ENCODE data around the gene GMCL2. TPM values are rescaled to one million over a fixed set of nuclear protein-coding genes. Genes with fewer than 3 reads are reported as not detected.

Gene GMCL2
- total RNA-seq (not detected in 2 replicates), polyA plus RNA-seq (not detected in 2 replicates)

GRCh38 chr5:178187014-178187413, at the start of gene GMCL2:
TSS of gene GMCL2 (minus strand) at chr5:178187371. CDS start at chr5:178187299, 72 bp downstream.
- H4K20me1 ChIP-seq (ENCODE audit: insufficient read depth, poor library complexity, severe bottlenecking), result no peaks in the 10 kb centered on the region
- H3K9me3 ChIP-seq (ENCODE audit: low read depth), result no peaks in the 10 kb centered on the region
- TF ChIP-seq EZH2 (IDR thresholded peaks at IDR 0.05; ENCODE audit: borderline replicate concordance) (no peak), EZH2phosphoT487 (IDR thresholded peaks at IDR 0.05; ENCODE audit: low read depth, severe bottlenecking, unreplicated experiment) (no peak), CTCF (IDR thresholded peaks at IDR 0.05; ENCODE audit: poor library complexity) (no peak)
- H3K4me3 ChIP-seq, result no peak within 1 kb of the TSS
- H3K4me1 ChIP-seq (ENCODE audit: insufficient read depth), result no peaks in the 10 kb centered on the region
- no peak within 1 kb of the TSS for H3K4me2 ChIP-seq
- no peaks in the 10 kb centered on the region for H3K79me2 ChIP-seq
- no peaks in the 10 kb centered on the region for H3K9me2 ChIP-seq (replicated peaks; ENCODE audit: insufficient read depth)
- H3K36me3 ChIP-seq (replicated peaks; ENCODE audit: insufficient read depth, low read depth), result no peaks in the 10 kb centered on the region
- 95% methylated on average over 25 of the region's 27 CpGs for WGBS (ENCODE audit: low lambda C conversion rate, missing lambda C conversion rate)
- H3K27me3 ChIP-seq, result no peaks in the 10 kb centered on the region
- no peak within 1 kb of the TSS for H3K27ac ChIP-seq
- H2AFZ ChIP-seq, result no peak within 1 kb of the TSS
- DNase-seq (ENCODE audit: low spot score), result no peak

GRCh38 chr5:178236679-178237078, 49.5 kb upstream of the GMCL2 start:
- no peaks in the 10 kb centered on the region for H3K9me3 ChIP-seq (ENCODE audit: low read depth)
- H3K9me2 ChIP-seq (replicated peaks; ENCODE audit: insufficient read depth), result no peaks in the 10 kb centered on the region
- H3K79me2 ChIP-seq, result peaks cover 5% of the 10 kb centered on the region
- no peaks in the 10 kb centered on the region for H3K36me3 ChIP-seq (replicated peaks; ENCODE audit: insufficient read depth, low read depth)
- H2AFZ ChIP-seq, result no peak overlapping the region
- no peak overlapping the region for H3K4me2 ChIP-seq
- no peak for DNase-seq (ENCODE audit: low spot score)
- 86% methylated on average over 4 of the region's 4 CpGs for WGBS (ENCODE audit: low lambda C conversion rate, missing lambda C conversion rate)
- H4K20me1 ChIP-seq (ENCODE audit: insufficient read depth, poor library complexity, severe bottlenecking), result peaks cover 3% of the 10 kb centered on the region
- TF ChIP-seq CTCF (IDR thresholded peaks at IDR 0.05; ENCODE audit: poor library complexity) (no peak), EZH2phosphoT487 (IDR thresholded peaks at IDR 0.05; ENCODE audit: low read depth, severe bottlenecking, unreplicated experiment) (no peak), EZH2 (IDR thresholded peaks at IDR 0.05; ENCODE audit: borderline replicate concordance) (no peak)
- H3K4me1 ChIP-seq (ENCODE audit: insufficient read depth), result peaks cover 7% of the 10 kb centered on the region
- no peak overlapping the region for H3K27ac ChIP-seq
- H3K27me3 ChIP-seq, result no peaks in the 10 kb centered on the region
- no peak overlapping the region for H3K4me3 ChIP-seq

GRCh38 chr5:178236126-178236525, 49.0 kb upstream of the GMCL2 start:
- Histone ChIP-seq H3K4me1 (ENCODE audit: insufficient read depth) (peaks cover 12% of the 10 kb centered on the region), H3K4me3 (no peak overlapping the region), H4K20me1 (ENCODE audit: insufficient read depth, poor library complexity, severe bottlenecking) (peaks cover 6% of the 10 kb centered on the region), H3K36me3 (replicated peaks; ENCODE audit: insufficient read depth, low read depth) (no peaks in the 10 kb centered on the region), H3K27me3 (no peaks in the 10 kb centered on the region), H3K9me2 (replicated peaks; ENCODE audit: insufficient read depth) (no peaks in the 10 kb centered on the region), H3K79me2 (peaks cover 11% of the 10 kb centered on the region), H3K27ac (no peak overlapping the region), H2AFZ (no peak overlapping the region), H3K4me2 (no peak overlapping the region), H3K9me3 (ENCODE audit: low read depth) (no peaks in the 10 kb centered on the region)
- 93% methylated on average over 9 of the region's 9 CpGs for WGBS (ENCODE audit: low lambda C conversion rate, missing lambda C conversion rate)
- DNase-seq (ENCODE audit: low spot score), result no peak
- TF ChIP-seq CTCF (IDR thresholded peaks at IDR 0.05; ENCODE audit: poor library complexity) (no peak), EZH2phosphoT487 (IDR thresholded peaks at IDR 0.05; ENCODE audit: low read depth, severe bottlenecking, unreplicated experiment) (no peak), EZH2 (IDR thresholded peaks at IDR 0.05; ENCODE audit: borderline replicate concordance) (no peak)

GRCh38 chr5:178235588-178235974, 48.4 kb upstream of the GMCL2 start:
- H3K27me3 ChIP-seq, result no peaks in the 10 kb centered on the region
- H3K36me3 ChIP-seq (replicated peaks; ENCODE audit: insufficient read depth, low read depth), result no peaks in the 10 kb centered on the region
- 95% methylated on average over 3 of the region's 3 CpGs for WGBS (ENCODE audit: low lambda C conversion rate, missing lambda C conversion rate)
- peaks cover 16% of the 10 kb centered on the region for H3K79me2 ChIP-seq
- no peak for DNase-seq (ENCODE audit: low spot score)
- H3K4me1 ChIP-seq (ENCODE audit: insufficient read depth), result peaks cover 16% of the 10 kb centered on the region
- no peak overlapping the region for H3K27ac ChIP-seq
- no peaks in the 10 kb centered on the region for H3K9me3 ChIP-seq (ENCODE audit: low read depth)
- no peak overlapping the region for H2AFZ ChIP-seq
- TF ChIP-seq EZH2phosphoT487 (IDR thresholded peaks at IDR 0.05; ENCODE audit: low read depth, severe bottlenecking, unreplicated experiment), result no peak
- TF ChIP-seq EZH2 (IDR thresholded peaks at IDR 0.05; ENCODE audit: borderline replicate concordance), result no peak
- no peak overlapping the region for H3K4me2 ChIP-seq
- H4K20me1 ChIP-seq (ENCODE audit: insufficient read depth, poor library complexity, severe bottlenecking), result peaks cover 11% of the 10 kb centered on the region
- H3K4me3 ChIP-seq, result no peak overlapping the region
- no peaks in the 10 kb centered on the region for H3K9me2 ChIP-seq (replicated peaks; ENCODE audit: insufficient read depth)
